GM12865 (cell line): ENCODE measurements around the gene KIAA1549.
"Not testable (repeated sequence)": the region's sequence is repeated elsewhere in the genome, so short reads cannot be mapped to it uniquely, and the experiment has no call there.

ENCODE experiments used
- DNase-seq: peaks from one replicate; pipeline ENCODE4 v3.0.0; 2010; ENCODE audit warnings: low read depth
- H3K4me3 ChIP-seq: 2 replicates; pipeline ENCODE4 v1.5.1; 2011; ENCODE audit warnings: mild to moderate bottlenecking, low read depth, low read length, control low read depth
- CTCF ChIP-seq: IDR thresholded peaks from 2 replicates; pipeline ENCODE4 v1.5.1; 2011; ENCODE audit warnings: low read length, control low read depth, low read depth, inconsistent platforms; ENCODE audit not compliant: insufficient read depth; ENCODE audit errors: missing control alignments

The KIAA1549 gene

GRCh38 chr7:138982204-138982623, 1.0 kb upstream of the KIAA1549 start:
- TF ChIP-seq CTCF: no peak
- H3K4me3 ChIP-seq: 0 out of 2 replicates have a peak overlapping the region, but pooled peaks have one; percentile 60
- no peak for DNase-seq

- peak; percentile 50 for DNase-seq
- H3K4me3 ChIP-seq: peak overlapping the region; percentile 71
- TF ChIP-seq CTCF: no peak
Measured at GRCh38 chr7:138980563-138981291, 462 bp downstream of the KIAA1549 start.

GRCh38 chr7:138979988-138980562, 1.1 kb downstream of the KIAA1549 start:
- DNase-seq: no peak
- H3K4me3 ChIP-seq: peak overlapping the region; percentile 71; the same call in 1 of the 2 replicates
- no peak for TF ChIP-seq CTCF

GRCh38 chr7:138979226-138979979, 1.8 kb downstream of the KIAA1549 start:
- no peak overlapping the region for H3K4me3 ChIP-seq
- peak; percentile 40 for DNase-seq
- TF ChIP-seq CTCF: peak; percentile 22

- H3K4me3 ChIP-seq: no peak overlapping the region
- no peak for DNase-seq
- no peak for TF ChIP-seq CTCF
Measured at GRCh38 chr7:138978541-138979184, 2.5 kb downstream of the KIAA1549 start.

GRCh38 chr7:138976161-138976560, 5.0 kb downstream of the KIAA1549 start:
- H3K4me3 ChIP-seq: not testable (repeated sequence)

More at GRCh38 chr7:138976161-138976560, 5.0 kb downstream of the KIAA1549 start:
- DNase-seq: not testable (repeated sequence)
